ES-I3 (cell line): ENCODE results near the gene UCK2.

Experiments
- H3K36me3 ChIP-seq: 2 replicates; pipeline ENCODE4 v1.6.1; 2013; ENCODE audit warnings: mild to moderate bottlenecking, low read length, control low read depth, moderate library complexity; ENCODE audit not compliant: insufficient read depth
- H3K4me1 ChIP-seq: 2 replicates; pipeline ENCODE4 v1.6.1; 2013; ENCODE audit warnings: mild to moderate bottlenecking, control low read depth, low read length; ENCODE audit not compliant: insufficient read depth
- H3K9ac ChIP-seq: 2 replicates; pipeline ENCODE4 v1.6.1; 2013; ENCODE audit warnings: low read depth, mild to moderate bottlenecking, low read length, moderate library complexity
- H3K9me3 ChIP-seq: 2 replicates; pipeline ENCODE4 v1.6.1; 2013; ENCODE audit warnings: mild to moderate bottlenecking, low read length, moderate library complexity; ENCODE audit not compliant: control insufficient read depth, insufficient read depth

Gene UCK2

GRCh38 chr1:165842671-165843129 lies 15.3 kb downstream of the UCK2 start:
- H3K4me1 ChIP-seq = peaks cover 36% of the 10 kb centered on the region

GRCh38 chr1:165843304-165843703 lies 15.9 kb downstream of the UCK2 start:
- H3K9me3 ChIP-seq = no peaks in the 10 kb centered on the region
- no peak overlapping the region for H3K9ac ChIP-seq
- peaks cover 34% of the 10 kb centered on the region for H3K4me1 ChIP-seq
- no peaks in the 10 kb centered on the region for H3K36me3 ChIP-seq

More at GRCh38 chr1:165842671-165843129, 15.3 kb downstream of the UCK2 start:
- no peaks in the 10 kb centered on the region for H3K9me3 ChIP-seq
- H3K9ac ChIP-seq = no peak overlapping the region
- no peaks in the 10 kb centered on the region for H3K36me3 ChIP-seq

- Histone ChIP-seq H3K9ac (no peak overlapping the region), H3K4me1 (peaks cover 32% of the 10 kb centered on the region), H3K36me3 (no peaks in the 10 kb centered on the region), H3K9me3 (no peaks in the 10 kb centered on the region)
Observed at GRCh38 chr1:165844114-165844798, 16.8 kb downstream of the UCK2 start.

- Histone ChIP-seq H3K4me1 (peaks cover 28% of the 10 kb centered on the region), H3K36me3 (no peaks in the 10 kb centered on the region), H3K9me3 (no peaks in the 10 kb centered on the region), H3K9ac (no peak overlapping the region; the same call in 1 of the 2 replicates)
Observed at GRCh38 chr1:165844933-165845332, 17.5 kb downstream of the UCK2 start.

GRCh38 chr1:165845569-165845968 lies 18.2 kb downstream of the UCK2 start:
- no peaks in the 10 kb centered on the region for H3K9me3 ChIP-seq
- no peak overlapping the region for H3K9ac ChIP-seq
- H3K4me1 ChIP-seq = peaks cover 28% of the 10 kb centered on the region
- H3K36me3 ChIP-seq = no peaks in the 10 kb centered on the region

- Histone ChIP-seq H3K9me3 (no peaks in the 10 kb centered on the region), H3K4me1 (peaks cover 28% of the 10 kb centered on the region), H3K36me3 (no peaks in the 10 kb centered on the region), H3K9ac (no peak overlapping the region)
Observed at GRCh38 chr1:165845992-165846748, 18.8 kb downstream of the UCK2 start.

GRCh38 chr1:165847486-165847885 lies 20.1 kb downstream of the UCK2 start:
- Histone ChIP-seq H3K9ac (no peak overlapping the region), H3K4me1 (peaks cover 17% of the 10 kb centered on the region), H3K9me3 (no peaks in the 10 kb centered on the region), H3K36me3 (no peaks in the 10 kb centered on the region)

GRCh38 chr1:165849353-165850133 lies 22.1 kb downstream of the UCK2 start:
- no peaks in the 10 kb centered on the region for H3K9me3 ChIP-seq
- H3K4me1 ChIP-seq = peaks cover 23% of the 10 kb centered on the region
- H3K9ac ChIP-seq = no peak overlapping the region
- no peaks in the 10 kb centered on the region for H3K36me3 ChIP-seq

GRCh38 chr1:165851034-165851658 lies 23.7 kb downstream of the UCK2 start:
- peaks cover 31% of the 10 kb centered on the region for H3K4me1 ChIP-seq
- no peaks in the 10 kb centered on the region for H3K36me3 ChIP-seq
- H3K9me3 ChIP-seq = no peaks in the 10 kb centered on the region
- H3K9ac ChIP-seq = no peak overlapping the region

GRCh38 chr1:165852871-165853270 lies 25.5 kb downstream of the UCK2 start:
- peaks cover 47% of the 10 kb centered on the region for H3K4me1 ChIP-seq
- H3K9me3 ChIP-seq = no peaks in the 10 kb centered on the region
- H3K9ac ChIP-seq = no peak overlapping the region
- H3K36me3 ChIP-seq = no peaks in the 10 kb centered on the region

GRCh38 chr1:165853528-165854075 lies 26.2 kb downstream of the UCK2 start:
- Histone ChIP-seq H3K36me3 (no peaks in the 10 kb centered on the region), H3K4me1 (peaks cover 47% of the 10 kb centered on the region), H3K9ac (no peak overlapping the region), H3K9me3 (no peaks in the 10 kb centered on the region)

- Histone ChIP-seq H3K9me3 (no peaks in the 10 kb centered on the region), H3K36me3 (no peaks in the 10 kb centered on the region), H3K4me1 (peaks cover 47% of the 10 kb centered on the region), H3K9ac (no peak overlapping the region)
Observed at GRCh38 chr1:165854101-165854845, 26.9 kb downstream of the UCK2 start.

GRCh38 chr1:165855010-165855838 lies 27.8 kb downstream of the UCK2 start:
- Histone ChIP-seq H3K9ac (no peak overlapping the region), H3K4me1 (peaks cover 47% of the 10 kb centered on the region), H3K36me3 (no peaks in the 10 kb centered on the region), H3K9me3 (no peaks in the 10 kb centered on the region)
